ENCODE results near the gene IGHMBP2. TPM values are rescaled to one million over a fixed set of nuclear protein-coding genes. Genes with fewer than 3 reads are reported as not detected.

The IGHMBP2 gene
- total RNA-seq, 1 donor from 2014 or later, result 20.3 TPM

- peaks cover under 1% of the 10 kb centered on the region for H3K27me3 ChIP-seq
- H3K9me3 ChIP-seq, result no peaks in the 10 kb centered on the region
- peaks cover 6% of the 10 kb centered on the region for H3K4me1 ChIP-seq
- no peak overlapping the region for H3K27ac ChIP-seq
- DNase-seq (no peak), ATAC-seq (no peak)
- no peak overlapping the region for H3K4me3 ChIP-seq
- no peaks in the 10 kb centered on the region for H3K36me3 ChIP-seq
- TF ChIP-seq CTCF (IDR thresholded peaks at IDR 0.05), result no peak
- intact Hi-C loops (cut with DNase I), result no loop called here
These were observed 44.6 kb upstream of the IGHMBP2 start for GRCh38 chr11:68859123-68859522.

- intact Hi-C loops (cut with DNase I), result no loop called here
- Histone ChIP-seq H3K4me1 (no peaks in the 10 kb centered on the region), H3K27ac (no peak overlapping the region), H3K4me3 (no peak overlapping the region), H3K27me3 (no peaks in the 10 kb centered on the region), H3K36me3 (no peaks in the 10 kb centered on the region), H3K9me3 (no peaks in the 10 kb centered on the region)
- DNase-seq (peak; percentile 52), ATAC-seq (no peak)
- no peak for TF ChIP-seq CTCF (IDR thresholded peaks at IDR 0.05)
These were observed 41.3 kb upstream of the IGHMBP2 start for GRCh38 chr11:68862421-68862820.

GRCh38 chr11:68863553-68864265 lies 40.0 kb upstream of the IGHMBP2 start:
- Histone ChIP-seq H3K27ac (no peak overlapping the region), H3K36me3 (no peaks in the 10 kb centered on the region), H3K9me3 (no peaks in the 10 kb centered on the region), H3K4me1 (no peaks in the 10 kb centered on the region), H3K4me3 (no peak overlapping the region), H3K27me3 (no peaks in the 10 kb centered on the region)
- ATAC-seq (no peak), DNase-seq (peak; percentile 18)
- no peak for TF ChIP-seq CTCF (IDR thresholded peaks at IDR 0.05)
- intact Hi-C loops (cut with DNase I), result no loop called here

GRCh38 chr11:68865241-68865640 lies 38.5 kb upstream of the IGHMBP2 start:
- Histone ChIP-seq H3K9me3 (no peaks in the 10 kb centered on the region), H3K27ac (no peak overlapping the region), H3K27me3 (no peaks in the 10 kb centered on the region), H3K4me3 (no peak overlapping the region), H3K36me3 (no peaks in the 10 kb centered on the region), H3K4me1 (peaks cover 2% of the 10 kb centered on the region)
- no peak for TF ChIP-seq CTCF (IDR thresholded peaks at IDR 0.05)
- ATAC-seq (peak; percentile 6), DNase-seq (peak; percentile 60)
- intact Hi-C loops (cut with DNase I), result no loop called here

- ATAC-seq, result no peak
- DNase-seq, result peak; percentile 29
- H3K36me3 ChIP-seq, result no peaks in the 10 kb centered on the region
- intact Hi-C loops (cut with DNase I), result no loop called here
- no peak for TF ChIP-seq CTCF (IDR thresholded peaks at IDR 0.05)
- H3K4me3 ChIP-seq, result no peak overlapping the region
- peaks cover 2% of the 10 kb centered on the region for H3K4me1 ChIP-seq
- H3K27ac ChIP-seq, result no peak overlapping the region
- H3K9me3 ChIP-seq, result no peaks in the 10 kb centered on the region
- no peaks in the 10 kb centered on the region for H3K27me3 ChIP-seq
These were observed 36.6 kb upstream of the IGHMBP2 start for GRCh38 chr11:68867066-68867465.
